ENCODE measurements around the gene KIF26A.

Gene KIF26A

DNA sequence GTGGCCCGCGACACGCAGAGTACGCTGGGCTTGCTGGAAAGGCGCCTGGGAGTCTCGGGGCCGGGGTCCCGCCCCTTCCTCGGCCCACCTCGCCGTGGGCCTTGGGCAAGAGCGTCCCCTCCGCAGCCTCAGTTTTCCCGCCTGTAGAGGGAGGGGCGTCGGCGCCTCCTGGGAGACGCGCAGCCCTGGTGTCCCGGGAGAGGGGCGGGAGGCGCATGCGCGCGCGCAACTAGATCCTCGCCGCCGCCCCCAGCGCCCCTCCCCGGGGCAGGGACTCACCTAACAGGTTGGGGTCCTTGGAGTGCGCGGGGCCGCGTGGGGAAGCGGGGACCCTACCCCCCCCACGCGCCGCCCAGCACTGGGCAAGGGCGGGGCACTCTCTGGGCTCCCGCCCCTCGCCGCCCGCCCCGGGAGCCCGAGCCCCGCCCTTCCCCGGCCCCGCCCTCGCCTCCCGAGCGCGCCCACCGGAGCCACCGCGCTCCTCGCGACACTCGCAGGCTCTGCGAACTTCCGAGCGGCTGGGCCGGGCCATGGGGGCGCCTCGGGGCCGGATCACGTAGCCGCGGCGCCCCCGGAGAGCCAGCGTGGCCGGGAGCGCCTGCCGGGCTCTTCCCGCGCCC is at the start of gene KIF26A:
Gene KIF26A, plus strand, starts transcription at position 490 of the 620 bp plus-strand sequence. CDS start 136 bp downstream, outside the sequence.
- no peak for DNase-seq

DNA sequence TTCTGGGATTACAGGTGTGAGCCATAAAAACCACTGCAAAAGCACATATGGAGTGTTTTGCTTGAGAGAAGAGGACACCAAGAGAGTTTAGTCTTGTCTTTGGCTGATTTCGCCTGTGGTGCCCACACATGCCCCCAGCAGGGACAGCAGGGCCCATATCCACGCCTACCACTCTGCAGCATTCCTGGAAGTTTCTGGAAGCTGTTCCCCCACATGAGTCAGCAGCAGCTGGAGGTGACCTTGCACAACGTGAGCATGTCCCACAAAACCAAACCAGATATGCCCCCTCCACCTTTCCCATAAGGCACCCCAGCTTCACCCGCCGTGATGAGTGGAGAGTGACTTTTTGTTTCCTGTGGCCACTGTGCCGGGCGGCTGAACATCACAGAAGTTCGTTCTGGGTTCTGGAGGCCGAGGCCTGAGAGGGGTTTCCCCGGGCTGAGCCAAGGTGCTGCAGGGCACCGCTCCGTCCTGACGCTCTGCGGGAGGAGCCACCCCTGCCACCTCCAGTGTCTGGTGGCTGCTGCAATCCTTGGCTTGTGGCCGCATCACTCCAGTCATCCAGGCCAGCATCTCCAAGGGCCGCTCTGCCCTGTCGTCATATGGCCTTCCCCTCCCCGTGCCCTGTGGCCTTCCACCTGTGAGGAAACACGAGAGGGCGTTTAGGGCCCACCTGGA is 48.2 kb upstream of the KIF26A start:
- no peak for DNase-seq

DNA sequence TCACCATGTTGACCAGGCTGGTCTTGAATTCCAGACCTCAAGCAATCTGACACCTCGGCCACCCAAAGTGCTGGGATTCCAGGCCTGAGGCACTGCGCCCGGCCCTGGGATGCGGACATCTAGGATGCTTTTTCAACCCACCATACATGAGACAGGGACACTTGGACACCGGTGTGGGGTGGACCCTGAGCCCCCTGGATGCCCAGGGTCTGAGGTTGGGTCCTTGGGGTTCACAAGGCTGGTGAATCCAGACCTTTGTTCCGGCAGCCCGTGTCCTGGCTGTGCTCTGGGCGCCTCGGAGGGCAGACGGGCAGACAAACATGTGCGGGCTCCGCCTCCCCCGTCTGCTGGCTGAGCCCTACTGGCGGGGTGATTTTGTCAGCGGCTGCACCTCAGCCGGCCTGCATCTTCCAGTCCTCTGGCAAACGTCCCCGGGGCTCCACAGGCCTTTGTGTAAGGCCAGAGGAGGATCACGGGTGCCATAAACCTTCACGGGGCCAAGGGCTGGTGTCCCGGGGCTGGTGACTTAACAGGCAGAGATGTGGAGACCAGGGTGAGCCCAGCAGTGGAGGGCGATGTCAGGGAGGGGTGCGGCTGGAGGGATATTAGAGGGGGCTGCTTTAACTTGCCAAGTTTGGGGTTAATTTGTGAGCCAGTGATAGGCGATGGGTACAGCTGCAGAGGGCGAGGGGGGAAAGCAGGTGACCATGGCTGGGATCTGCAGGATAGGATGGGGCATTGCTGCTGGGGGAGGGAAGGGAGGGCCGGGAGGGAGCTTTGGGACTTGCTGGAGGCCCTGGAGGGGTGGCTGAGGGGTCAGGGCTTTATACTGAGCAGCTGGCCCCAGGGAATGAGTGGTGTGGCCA is 47.1 kb upstream of the KIF26A start:
- DNase-seq: no peak

DNA sequence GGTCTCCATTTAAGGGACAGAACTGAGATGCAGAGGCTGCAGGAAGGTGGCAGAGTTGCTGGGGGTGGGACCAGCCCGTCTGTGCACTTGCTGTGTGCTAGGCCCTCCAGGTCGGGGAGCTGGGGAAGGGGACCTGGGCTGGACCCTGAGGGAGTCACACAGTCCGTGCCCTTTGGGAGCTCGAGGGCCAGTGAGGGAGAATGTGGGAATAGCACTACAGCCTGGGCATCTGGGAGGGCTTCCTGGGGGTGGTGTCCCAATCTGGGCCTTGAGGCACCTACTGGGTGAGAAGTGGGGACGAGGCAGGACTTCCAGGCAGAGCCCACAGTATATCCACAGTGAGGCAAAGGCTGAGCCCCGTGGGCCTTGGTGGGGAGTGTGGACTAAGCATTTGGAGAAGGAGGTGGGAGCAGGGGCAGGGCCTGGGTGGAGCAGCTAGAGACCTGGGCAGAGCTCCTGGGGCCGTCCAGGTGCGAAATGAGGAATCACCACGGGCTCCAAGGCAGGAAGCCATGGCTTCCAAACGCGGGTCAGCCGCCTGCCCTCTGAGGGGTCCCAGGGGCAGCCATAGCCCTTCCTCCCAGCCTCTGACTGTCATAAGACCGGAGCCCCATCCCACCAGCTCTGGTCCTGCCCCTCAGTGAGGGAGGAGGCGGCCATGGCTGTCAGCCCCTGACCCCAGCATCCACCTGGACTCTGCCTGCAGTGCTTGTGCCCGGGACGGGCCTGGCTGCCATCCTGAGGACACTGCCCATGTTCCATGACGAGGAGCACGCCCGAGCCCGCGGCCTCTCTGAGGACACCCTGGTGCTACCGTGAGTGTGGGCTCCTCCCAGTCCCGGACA is 46.2 kb upstream of the KIF26A start:
- DNase-seq: no peak

DNA sequence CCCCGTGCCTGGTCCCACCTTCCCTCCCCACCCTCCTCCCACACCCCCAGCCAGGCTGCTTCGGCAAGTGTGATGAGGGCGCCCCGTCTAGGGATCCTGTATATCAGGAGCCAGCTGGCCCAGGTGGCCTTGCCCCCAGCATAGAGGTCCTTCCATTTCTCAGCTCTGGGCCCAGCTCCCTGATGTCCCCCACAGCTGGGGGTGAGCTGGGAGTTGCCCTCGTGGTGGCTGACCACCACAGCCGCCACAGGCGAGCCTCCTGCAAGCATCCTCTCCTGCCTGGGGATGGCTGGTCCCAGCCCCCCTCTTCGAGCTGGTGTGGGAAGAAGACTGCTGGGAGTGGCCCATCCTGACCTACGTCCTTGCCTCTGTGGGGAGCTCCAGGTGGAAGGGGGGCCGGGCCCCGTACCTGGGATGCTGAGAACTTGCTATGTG is 45.4 kb upstream of the KIF26A start:
- no peak for DNase-seq

DNA sequence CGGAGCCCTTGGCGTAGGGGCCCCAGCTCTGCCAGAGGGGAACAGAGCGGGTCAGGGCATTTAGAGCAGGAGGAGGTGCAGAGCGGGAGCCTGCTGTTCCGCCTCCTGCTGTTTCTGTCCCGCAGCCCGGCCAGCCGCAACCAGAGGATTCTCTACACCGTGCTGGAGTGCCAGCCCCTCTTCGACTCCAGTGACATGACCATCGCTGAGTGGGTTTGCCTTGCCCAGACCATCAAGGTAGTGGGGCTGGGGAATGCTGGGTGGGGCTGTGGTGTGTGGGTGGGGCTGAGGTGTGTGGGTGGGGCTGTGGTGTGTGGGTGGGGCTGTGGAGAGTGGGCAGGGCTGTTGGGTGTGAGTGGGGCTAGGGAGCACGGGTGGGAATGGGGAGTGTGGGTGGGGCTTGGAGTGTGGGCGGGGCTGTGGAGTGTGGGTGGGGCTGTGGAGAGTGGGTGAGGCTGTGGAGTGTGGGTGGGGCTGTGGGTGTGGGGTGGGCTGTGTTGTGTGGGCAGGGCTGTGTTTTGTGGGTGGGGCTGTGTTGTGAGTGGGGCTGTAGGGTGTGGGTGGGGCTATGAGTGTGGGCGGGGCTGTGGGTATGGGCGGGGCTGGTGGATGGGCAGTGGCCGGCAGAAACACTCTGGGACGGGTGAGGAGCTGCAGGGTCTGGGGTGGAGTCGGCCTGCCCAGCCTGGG is 44.9 kb upstream of the KIF26A start:
- DNase-seq: no peak

DNA sequence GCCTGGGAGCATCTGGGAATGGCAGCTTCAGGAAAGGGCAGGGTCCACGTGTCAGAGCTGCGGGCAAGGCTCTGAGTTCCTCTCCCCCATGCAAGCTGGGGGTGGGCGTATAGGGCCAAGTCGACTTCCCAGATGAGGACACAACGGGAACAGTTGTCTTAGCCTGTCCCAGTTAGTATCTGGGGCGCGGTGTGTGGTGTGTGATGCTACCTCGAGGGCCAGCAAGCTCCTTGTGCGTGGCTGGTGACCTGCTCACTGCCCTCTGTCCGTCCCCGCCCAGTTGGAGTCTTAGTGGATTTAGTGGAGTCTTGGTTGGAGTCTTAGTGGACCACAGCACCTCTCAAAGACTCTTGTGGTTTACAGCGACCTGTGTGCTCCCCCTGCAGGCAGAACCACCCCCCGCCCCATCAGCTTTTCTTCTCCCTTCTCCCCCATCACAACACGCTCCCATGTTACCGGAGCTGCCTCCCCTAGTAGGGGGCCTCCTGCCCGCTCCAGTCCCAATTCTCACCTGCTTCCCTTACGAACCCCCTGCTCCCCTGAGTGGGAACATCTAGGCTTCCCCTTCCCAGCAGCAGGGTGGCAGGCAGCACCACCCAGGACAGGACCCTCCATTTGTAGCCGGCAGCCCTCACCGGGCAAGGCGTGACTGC is 44.2 kb upstream of the KIF26A start:
- DNase-seq: no peak

DNA sequence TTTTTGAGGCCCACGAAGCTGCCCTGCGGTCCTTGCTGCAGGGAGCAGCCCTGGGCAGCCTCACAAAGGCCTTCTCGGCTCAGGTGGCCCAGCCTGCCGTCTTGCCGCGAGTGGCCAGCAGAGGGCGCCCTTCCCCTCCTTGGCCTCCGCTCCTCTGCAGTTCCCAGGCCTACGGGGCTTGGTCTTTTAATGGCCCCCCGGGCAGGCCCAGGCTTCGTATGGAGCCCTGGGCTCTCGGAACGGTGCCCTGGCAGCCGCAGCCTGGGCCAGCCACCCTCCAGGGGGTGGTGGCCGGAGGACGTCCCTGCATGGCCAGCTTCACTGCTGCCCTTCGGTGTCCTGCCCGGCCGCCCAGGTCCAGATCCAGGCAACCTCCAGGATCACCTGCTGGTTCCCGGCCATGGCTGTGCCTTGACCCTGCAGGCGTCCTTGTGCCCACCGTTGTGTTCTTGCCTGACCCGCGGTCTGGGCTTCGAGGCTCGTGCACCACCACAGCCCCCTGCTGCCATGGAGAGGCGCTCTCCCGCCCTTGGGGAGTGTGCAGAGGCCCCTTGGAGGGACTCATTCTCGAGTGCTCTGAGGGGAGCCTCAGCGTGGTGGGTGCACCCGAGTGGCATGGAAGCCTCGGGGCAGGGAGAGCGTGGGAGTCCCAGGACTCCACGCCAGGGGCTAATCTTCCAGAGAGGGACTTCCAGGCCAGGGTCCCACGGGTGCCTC is 43.5 kb upstream of the KIF26A start:
- DNase-seq: peak; percentile 64

DNA sequence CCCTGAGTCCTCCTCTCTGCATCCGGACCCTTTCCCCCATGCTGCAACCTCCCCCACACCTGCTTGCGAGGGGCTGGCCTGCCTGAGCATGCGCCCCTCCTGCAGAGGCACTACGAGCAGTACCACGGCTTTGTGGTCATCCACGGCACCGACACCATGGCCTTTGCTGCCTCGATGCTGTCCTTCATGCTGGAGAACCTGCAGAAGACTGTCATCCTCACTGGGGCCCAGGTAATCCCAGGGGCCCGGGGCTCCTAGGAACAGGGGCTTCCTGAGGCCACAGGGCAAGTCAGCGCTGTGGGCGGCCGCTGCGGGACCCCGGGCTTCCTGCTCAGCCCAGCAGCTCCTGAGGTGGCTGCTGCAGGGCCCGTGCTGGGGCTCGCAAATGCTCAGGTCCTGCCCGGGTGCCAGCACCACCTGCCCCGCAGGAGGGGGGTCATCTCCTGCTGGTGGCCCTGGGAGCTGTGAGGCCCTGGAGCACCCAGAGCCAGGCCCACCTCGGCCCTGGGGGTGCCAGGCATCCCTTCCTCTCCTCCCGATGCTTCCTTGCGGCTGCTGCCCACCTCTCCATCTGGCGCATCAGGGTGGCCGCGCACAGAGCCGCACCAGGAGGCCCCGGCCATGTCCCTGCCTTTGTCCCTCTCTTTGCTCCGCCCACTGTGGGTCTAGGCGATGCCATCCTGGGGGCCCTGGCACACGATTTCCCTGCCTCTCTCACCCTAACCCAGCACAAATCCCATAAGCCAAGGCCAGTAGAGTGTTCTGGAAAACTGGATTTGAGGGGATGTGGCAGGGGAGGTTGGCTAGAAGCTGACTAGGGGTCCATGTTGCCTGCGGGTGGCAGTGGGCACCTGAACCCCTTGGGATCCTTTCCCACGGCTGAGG is 42.7 kb upstream of the KIF26A start:
- no peak for DNase-seq

DNA sequence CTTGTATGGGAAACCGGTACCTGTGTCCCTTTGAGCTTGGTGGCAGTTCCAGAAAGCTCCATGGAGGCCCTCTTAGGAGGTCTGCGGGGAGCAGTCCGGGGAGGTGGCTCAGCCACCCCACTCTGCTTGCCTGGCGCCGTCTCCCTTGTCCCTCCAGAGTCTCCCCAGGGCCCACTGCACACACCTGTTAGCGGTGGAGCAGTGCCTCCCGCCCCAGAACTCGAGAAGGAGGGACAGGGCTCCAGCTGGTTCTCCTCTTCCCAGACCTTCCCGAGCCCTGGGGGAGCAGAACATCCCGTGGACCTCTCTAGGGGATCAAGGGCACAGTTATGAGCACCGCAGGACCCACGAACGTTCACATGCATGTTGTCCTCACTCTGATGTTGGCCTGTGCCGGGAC is 42.1 kb upstream of the KIF26A start:
- DNase-seq: no peak

DNA sequence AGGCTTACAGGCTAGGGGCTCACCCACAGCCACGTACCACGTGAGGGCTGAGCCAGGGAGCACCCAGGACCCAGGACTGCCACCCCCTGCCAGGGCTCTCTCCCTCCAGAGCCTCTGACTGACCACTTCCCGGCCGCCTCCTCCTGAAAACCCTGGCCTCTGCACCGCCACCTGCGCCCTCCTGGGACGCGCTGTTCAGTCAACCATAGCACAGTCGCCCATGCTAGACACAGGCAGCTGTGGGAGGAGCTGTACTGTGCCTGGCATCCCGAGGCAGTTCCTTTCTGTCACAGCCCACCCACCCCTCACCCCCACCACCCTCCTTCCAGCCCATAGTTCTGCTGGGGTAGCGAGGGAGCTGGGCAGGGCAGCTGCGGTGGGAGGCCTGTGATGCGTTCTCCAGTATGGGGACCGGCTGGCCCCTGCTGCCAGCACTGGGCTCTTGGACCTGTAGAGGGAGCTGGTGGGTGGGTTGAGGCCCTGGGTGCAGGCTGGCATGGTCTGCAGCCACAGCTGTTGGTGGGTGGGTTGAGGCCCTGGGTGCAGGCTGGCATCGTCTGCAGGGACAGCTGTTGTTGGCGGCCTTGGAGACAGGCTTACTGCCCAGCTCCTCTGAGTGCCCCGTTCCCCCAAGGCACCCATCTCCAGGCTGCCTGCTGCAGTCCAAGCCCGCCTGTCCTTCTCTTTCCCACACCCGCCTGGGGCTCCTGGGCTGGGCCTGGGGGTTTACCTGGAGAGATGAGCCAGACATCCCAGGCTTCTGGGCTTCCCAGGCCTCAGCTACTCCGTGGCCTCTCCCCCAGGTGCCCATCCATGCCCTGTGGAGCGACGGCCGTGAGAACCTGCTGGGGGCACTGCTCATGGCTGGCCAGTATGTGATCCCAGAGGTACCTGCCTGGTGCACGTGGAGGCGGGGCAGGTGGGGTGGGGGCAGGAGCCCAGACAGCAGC is 41.4 kb upstream of the KIF26A start:
- no peak for DNase-seq

DNA sequence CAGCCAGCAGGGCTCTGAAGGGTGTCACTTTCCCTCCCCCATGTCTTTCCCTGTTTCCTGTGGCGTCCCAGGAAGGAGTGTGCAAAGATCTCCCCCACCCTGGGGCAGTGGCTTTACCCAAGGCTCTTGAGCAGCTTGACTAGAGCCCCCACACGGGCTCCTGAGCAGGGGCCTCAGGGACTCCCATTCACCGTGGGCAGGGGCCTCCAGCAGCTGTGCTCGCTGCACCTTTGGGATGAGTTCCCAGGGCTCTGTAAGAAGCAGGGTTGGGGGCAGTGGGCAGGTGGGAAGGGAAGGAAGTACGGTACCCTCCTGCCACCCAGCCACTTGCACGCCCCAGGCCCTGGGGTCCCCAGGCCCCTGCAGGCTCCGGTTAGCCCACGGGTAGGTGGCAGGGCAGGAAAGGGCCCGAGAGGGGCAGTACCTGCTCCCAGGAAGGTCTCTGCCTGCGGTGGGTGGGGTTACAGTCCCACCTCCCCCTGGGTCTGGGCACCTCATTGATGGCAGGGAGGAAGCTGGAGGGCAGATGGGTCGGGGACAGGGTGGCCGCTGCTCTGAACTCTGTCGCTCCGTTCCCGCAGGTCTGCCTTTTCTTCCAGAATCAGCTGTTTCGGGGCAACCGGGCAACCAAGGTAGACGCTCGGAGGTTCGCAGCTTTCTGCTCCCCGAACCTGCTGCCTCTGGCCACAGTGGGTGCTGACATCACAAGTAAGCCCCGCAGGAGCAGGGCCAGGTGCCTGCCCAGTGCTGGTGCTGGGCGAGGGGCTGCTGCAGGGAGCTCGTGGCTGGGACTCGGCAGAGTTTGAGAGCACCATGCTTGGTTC is 39.9 kb upstream of the KIF26A start:
- no peak for DNase-seq

DNA sequence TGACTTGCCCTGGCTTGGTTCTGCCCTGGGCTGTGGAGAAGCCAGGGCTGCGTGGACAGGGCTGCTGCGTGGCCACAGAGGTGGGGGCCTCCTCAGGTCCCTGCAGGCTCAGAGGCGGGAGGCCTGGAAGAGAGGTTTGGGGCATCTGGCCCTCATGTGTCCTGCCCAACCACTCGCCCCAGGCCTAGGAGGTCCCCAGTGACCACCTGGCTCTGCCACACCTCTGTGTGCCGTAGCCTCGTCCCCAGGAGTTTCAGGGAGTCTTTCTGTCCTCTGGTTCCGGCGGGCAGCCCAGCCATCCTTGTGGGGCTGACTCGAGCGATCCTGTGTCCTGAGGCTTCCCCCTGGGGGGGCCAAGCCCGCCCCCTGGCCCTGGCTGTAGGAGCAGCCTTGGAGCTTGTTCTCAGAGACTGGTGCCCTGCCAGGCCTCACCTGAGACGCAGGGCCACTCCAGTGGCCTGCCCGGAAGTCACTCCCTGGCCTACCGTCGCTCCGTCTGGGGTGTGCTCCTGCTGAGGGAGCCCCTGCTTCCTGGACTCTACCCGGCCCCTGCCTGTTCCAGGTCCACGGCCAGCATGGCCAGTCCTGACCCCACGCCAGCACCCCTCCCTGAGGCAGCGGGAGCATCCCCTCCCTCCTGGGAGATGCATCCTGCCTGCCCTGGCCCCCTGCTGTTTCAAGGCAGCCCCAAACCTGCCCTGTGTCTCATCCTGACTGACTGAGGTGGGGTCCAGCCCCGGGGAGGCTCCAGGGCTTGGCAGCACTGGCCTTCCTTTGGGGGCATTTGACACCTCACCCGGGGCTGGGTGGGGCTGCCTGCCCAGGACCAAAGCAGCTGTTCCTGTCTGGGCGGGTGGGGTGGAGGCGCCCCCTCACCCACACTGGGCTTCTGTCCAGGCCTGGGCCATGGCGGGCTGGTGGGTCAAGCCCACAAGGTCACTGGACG is 39.0 kb upstream of the KIF26A start:
- no peak for DNase-seq

DNA sequence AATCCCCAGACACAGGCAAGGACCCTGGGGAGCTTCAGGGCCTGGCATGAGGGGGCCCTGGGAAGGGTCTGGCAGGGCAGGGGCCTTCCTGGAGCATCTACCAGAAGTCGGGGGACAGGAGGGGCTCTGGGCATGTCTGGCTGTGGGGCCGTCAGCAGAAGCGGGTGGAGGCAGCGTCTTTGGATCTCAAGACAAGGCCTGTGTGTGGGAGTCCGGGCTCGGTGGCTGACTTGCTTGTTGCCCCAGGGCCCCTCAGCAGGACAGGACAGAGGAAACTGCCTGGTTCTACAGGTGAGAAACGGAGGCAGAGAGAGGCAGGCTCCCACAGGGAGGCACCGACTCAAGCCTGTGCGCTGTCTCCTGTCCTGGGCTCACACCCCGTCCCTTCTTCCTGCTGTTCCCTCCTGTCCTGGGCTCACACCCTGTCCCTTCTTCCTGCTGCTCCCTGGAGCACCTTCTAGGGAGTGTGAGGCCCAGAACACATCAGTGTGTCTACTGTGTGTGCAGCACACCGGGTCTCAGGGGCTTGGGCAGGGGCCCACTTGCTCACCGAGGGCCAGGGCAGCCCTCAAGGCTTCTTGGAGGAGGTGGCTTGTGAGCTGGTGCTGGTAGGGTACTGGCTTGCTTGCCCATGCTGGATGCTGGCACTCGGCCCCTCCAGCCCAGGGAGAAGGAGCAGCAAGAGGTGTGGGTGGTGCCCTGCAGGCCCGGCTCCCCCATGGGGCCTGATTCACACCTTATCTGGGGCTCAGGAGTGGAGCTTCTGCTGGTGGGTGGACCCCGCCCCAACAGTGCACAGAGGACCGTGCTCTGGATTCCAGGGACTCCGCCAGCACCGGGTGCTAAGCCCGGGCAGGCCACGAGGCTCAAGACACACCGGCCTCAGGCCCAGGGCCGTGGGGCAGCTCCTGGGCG is 38.0 kb upstream of the KIF26A start:
- DNase-seq: no peak

DNA sequence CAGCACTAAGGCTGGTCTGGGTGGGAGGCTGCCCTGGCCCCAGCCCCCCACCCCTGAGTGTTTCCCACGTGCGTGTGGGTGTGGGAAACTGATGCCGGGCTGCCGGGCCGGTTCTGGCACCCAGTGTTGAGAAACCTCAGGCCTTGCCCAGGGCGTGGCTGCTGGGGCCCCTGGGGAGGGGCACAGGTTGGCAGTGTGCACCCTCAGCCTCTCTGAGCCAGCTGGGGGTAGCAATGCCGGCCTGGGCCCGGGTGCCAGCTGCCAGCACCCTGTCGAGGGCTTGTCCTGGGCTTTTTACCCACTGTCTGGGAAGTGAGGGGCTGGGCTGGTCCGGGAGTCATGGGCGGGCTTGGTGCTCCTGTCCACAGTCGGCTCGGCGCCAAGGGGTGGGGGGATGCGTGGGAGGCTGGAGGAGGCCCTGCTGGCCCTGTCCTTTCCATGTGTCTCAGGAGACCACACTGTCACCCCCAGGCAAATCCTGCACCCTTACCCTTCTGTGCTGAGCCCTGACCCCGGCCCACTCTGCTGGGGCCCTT is 37.2 kb upstream of the KIF26A start:
- DNase-seq: no peak
